Nephron (organoid): ENCODE measurements around the gene PARP14.
"Not testable (repeated sequence)": the region's sequence is repeated elsewhere in the genome, so short reads cannot be mapped to it uniquely, and the experiment has no call there.

Experiments
- H3K27ac Mint-ChIP-seq, 3 experiments: 2 replicates each; pipeline ENCODE4 v1.8.0; 2020; ENCODE audit warnings: mixed read lengths in 3 of 3, mild to moderate bottlenecking in 2 of 3, moderate library complexity in 1 of 3
- H3K27me3 Mint-ChIP-seq: 2 replicates; pipeline ENCODE4 v1.8.0; 2021; ENCODE audit warnings: low read depth, mild to moderate bottlenecking, moderate library complexity, mixed read lengths
- H3K36me3 Mint-ChIP-seq: 2 replicates; pipeline ENCODE4 v1.8.0; 2020; ENCODE audit warnings: low read depth, mixed read lengths
- H3K4me1 Mint-ChIP-seq: 2 replicates; pipeline ENCODE4 v1.8.0; 2020; ENCODE audit warnings: mixed read lengths
- H3K4me3 Mint-ChIP-seq, 3 experiments: 2 replicates each; pipeline ENCODE4 v1.8.0; 2020; ENCODE audit warnings: mild to moderate bottlenecking in 3 of 3, mixed read lengths in 3 of 3, moderate library complexity in 2 of 3
- H3K9me3 Mint-ChIP-seq: 2 replicates; pipeline ENCODE4 v1.8.0; 2020; ENCODE audit warnings: mixed read lengths
- CTCF ChIP-seq, 3 experiments: fragments of 200-600 bp; sonication (generic); IDR thresholded peaks; one replicate each; pipeline ENCODE4 v1.5.0; 2021; ENCODE audit warnings: antibody characterized with exemption in 3 of 3; ENCODE audit not compliant: unreplicated experiment in 3 of 3

PARP14 gene

GRCh38 chr3:122705379-122705778 lies 24.7 kb downstream of the PARP14 start:
- Mint-ChIP-seq H3K4me3 (no peak overlapping the region), H3K9me3 (no peaks in the 10 kb centered on the region), H3K4me1 (peaks cover 11% of the 10 kb centered on the region), H3K36me3 (no peaks in the 10 kb centered on the region), H3K27me3 (no peaks in the 10 kb centered on the region), H3K27ac (no peak overlapping the region)
- no peak for TF ChIP-seq CTCF (IDR thresholded peaks at IDR 0.05; ENCODE audit: unreplicated experiment in 3 of 3)

GRCh38 chr3:122710616-122711251 lies 30.1 kb downstream of the PARP14 start:
- H3K9me3 Mint-ChIP-seq, H3K27me3 Mint-ChIP-seq, H3K36me3 Mint-ChIP-seq, H3K4me3 Mint-ChIP-seq, H3K27ac Mint-ChIP-seq, H3K4me1 Mint-ChIP-seq: not testable (repeated sequence)

- Mint-ChIP-seq H3K27me3 (no peaks in the 10 kb centered on the region), H3K9me3 (peaks cover 2% of the 10 kb centered on the region), H3K4me1 (no peaks in the 10 kb centered on the region), H3K36me3 (peaks cover 11% of the 10 kb centered on the region), H3K4me3 (no peak overlapping the region), H3K27ac (no peak overlapping the region)
- no peak for TF ChIP-seq CTCF (IDR thresholded peaks at IDR 0.05; ENCODE audit: unreplicated experiment in 3 of 3)
Observed at GRCh38 chr3:122714273-122714672, 33.6 kb downstream of the PARP14 start.

GRCh38 chr3:122716667-122717066 lies 36.0 kb downstream of the PARP14 start:
- H3K9me3 Mint-ChIP-seq: no peaks in the 10 kb centered on the region
- no peaks in the 10 kb centered on the region for H3K4me1 Mint-ChIP-seq
- no peak overlapping the region for H3K4me3 Mint-ChIP-seq
- H3K27ac Mint-ChIP-seq: no peak overlapping the region
- H3K36me3 Mint-ChIP-seq: peaks cover 11% of the 10 kb centered on the region
- no peaks in the 10 kb centered on the region for H3K27me3 Mint-ChIP-seq
- no peak for TF ChIP-seq CTCF (IDR thresholded peaks at IDR 0.05; ENCODE audit: unreplicated experiment in 3 of 3)

GRCh38 chr3:122719273-122719921 lies 38.8 kb downstream of the PARP14 start:
- Mint-ChIP-seq H3K27me3 (no peaks in the 10 kb centered on the region), H3K4me1 (no peaks in the 10 kb centered on the region), H3K9me3 (peaks cover 6% of the 10 kb centered on the region), H3K36me3 (peaks cover 12% of the 10 kb centered on the region), H3K27ac (no peak overlapping the region), H3K4me3 (no peak overlapping the region)
- TF ChIP-seq CTCF (IDR thresholded peaks at IDR 0.05; ENCODE audit: unreplicated experiment in 3 of 3): no peak

- peaks cover 23% of the 10 kb centered on the region for H3K36me3 Mint-ChIP-seq
Observed at GRCh38 chr3:122725106-122725505, 44.5 kb downstream of the PARP14 start.

More at GRCh38 chr3:122725106-122725505, 44.5 kb downstream of the PARP14 start:
- Mint-ChIP-seq H3K27ac (no peak overlapping the region), H3K9me3 (peaks cover 13% of the 10 kb centered on the region), H3K4me3 (no peak overlapping the region), H3K4me1 (no peaks in the 10 kb centered on the region), H3K27me3 (no peaks in the 10 kb centered on the region)
- no peak for TF ChIP-seq CTCF (IDR thresholded peaks at IDR 0.05; ENCODE audit: unreplicated experiment in 3 of 3)
